HG02840 (cell line): ENCODE results near the gene CDC42SE2.
A peak's percentile ranks its signal among the peaks of the same experiment; 100 is the strongest.
"Not testable (repeated sequence)": the region's sequence is repeated elsewhere in the genome, so short reads cannot be mapped to it uniquely, and the experiment has no call there.

Experiments
- ATAC-seq: cut with Tn5 transposase; IDR thresholded peaks from one replicate; pipeline ENCODE4 v1.9.1; 2021; ENCODE audit warnings: mild to moderate bottlenecking, moderate library complexity, moderate number of reproducible peaks; ENCODE audit not compliant: unreplicated experiment, low FRiP score

The CDC42SE2 gene

GRCh38 chr5:131246504-131246903 is 17.3 kb upstream of the CDC42SE2 start:
- no peak for ATAC-seq

GRCh38 chr5:131250751-131251475 is 12.9 kb upstream of the CDC42SE2 start:
- no peak for ATAC-seq

- peak; percentile 73 for ATAC-seq
Observed at GRCh38 chr5:131252824-131253171, 11.1 kb upstream of the CDC42SE2 start.

- not testable (repeated sequence) for ATAC-seq
Observed at GRCh38 chr5:131254025-131254424, 9.8 kb upstream of the CDC42SE2 start.

GRCh38 chr5:131254741-131255140 is 9.1 kb upstream of the CDC42SE2 start:
- no peak for ATAC-seq

GRCh38 chr5:131256507-131256823 is 7.4 kb upstream of the CDC42SE2 start:
- no peak for ATAC-seq

- ATAC-seq: no peak
Observed at GRCh38 chr5:131258733-131259132, 5.1 kb upstream of the CDC42SE2 start.

GRCh38 chr5:131259326-131259725 is 4.5 kb upstream of the CDC42SE2 start:
- ATAC-seq: no peak

GRCh38 chr5:131260895-131261294 is 3.0 kb upstream of the CDC42SE2 start:
- ATAC-seq: no peak

- ATAC-seq: no peak
Observed at GRCh38 chr5:131261483-131261882, 2.4 kb upstream of the CDC42SE2 start.

GRCh38 chr5:131262953-131263541 is 806 bp upstream of the CDC42SE2 start:
- ATAC-seq: peak; percentile 7

- ATAC-seq: no peak
Observed at GRCh38 chr5:131264451-131265099, 722 bp downstream of the CDC42SE2 start.

- peak; percentile 24 for ATAC-seq
Observed at GRCh38 chr5:131265311-131265803, 1.5 kb downstream of the CDC42SE2 start.

- ATAC-seq: no peak
Observed at GRCh38 chr5:131266370-131267060, 2.7 kb downstream of the CDC42SE2 start.

- ATAC-seq: no peak
Observed at GRCh38 chr5:131268758-131269370, 5.0 kb downstream of the CDC42SE2 start.

GRCh38 chr5:131270809-131271208 is 7.0 kb downstream of the CDC42SE2 start:
- ATAC-seq: no peak

- ATAC-seq: not testable (repeated sequence)
Observed at GRCh38 chr5:131271888-131272287, 8.0 kb downstream of the CDC42SE2 start.

GRCh38 chr5:131272307-131272706 is 8.5 kb downstream of the CDC42SE2 start:
- no peak for ATAC-seq

- ATAC-seq: no peak
Observed at GRCh38 chr5:131272724-131273123, 8.9 kb downstream of the CDC42SE2 start.

GRCh38 chr5:131274326-131275063 is 10.6 kb downstream of the CDC42SE2 start:
- ATAC-seq: no peak
